Psoas muscle (tissue), 8 donors: Measurements from ENCODE around the gene DENND4C. TPM values are rescaled to one million over a fixed set of nuclear protein-coding genes. Genes with fewer than 3 reads are reported as not detected.

Source experiments
- ATAC-seq, 4 donors: fragments of 200-7000 bp; cut with Tn5 transposase; one replicate each; pipeline ENCODE4 v1.9.1; 2020; ENCODE audit warnings: moderate library complexity in 3 of 4, mild to moderate bottlenecking in 2 of 4
- DNase-seq, 2 donors: peaks; one replicate each; pipeline ENCODE4 v3.0.0-alpha.2; 2020
- H3K27ac ChIP-seq: fragments of 200-600 bp; one replicate; pipeline ENCODE4 v1.8.0; 2022
- H3K27me3 ChIP-seq, 3 donors: fragments of 200-600 bp in 1 of 3; one replicate each; pipeline versions ENCODE4 v1.6.1 to v1.8.0; 2013 to 2022; ENCODE audit warnings: low read length in 2 of 3, mild to moderate bottlenecking in 2 of 3, moderate library complexity in 1 of 3; ENCODE audit not compliant: insufficient read depth in 3 of 3
- H3K36me3 ChIP-seq, 2 donors: fragments of 200-600 bp in 1 of 2; one replicate each; pipeline versions ENCODE4 v1.6.1 to v1.8.0; 2013 to 2022; ENCODE audit warnings: low read depth in 1 of 2, mild to moderate bottlenecking in 1 of 2, moderate library complexity in 1 of 2; ENCODE audit not compliant: insufficient read depth in 1 of 2
- H3K4me1 ChIP-seq: fragments of 200-600 bp; one replicate; pipeline ENCODE4 v1.8.0; 2022
- H3K4me3 ChIP-seq: fragments of 200-600 bp; one replicate; pipeline ENCODE4 v1.8.0; 2022; ENCODE audit warnings: mild to moderate bottlenecking
- H3K9me3 ChIP-seq: fragments of 200-600 bp; one replicate; pipeline ENCODE4 v1.8.0; 2022
- WGBS, 3 donors: extraction: QIAGEN DNeasy Blood & Tissue Kit; methylation state at CpG; one replicate each; pipeline versions ENCODE4 v1.1.6 to v1.1.7; 2013; 5-methylcytosine and 5-hydroxymethylcytosine counted together
- intact Hi-C, 2 donors: fragments of 100-400 bp; cut with DNase I; formaldehyde crosslinking; loops; one replicate each; pipeline versions ENCODE4 v1.11.0 to v1.14.2; 2022
- long read RNA-seq, 2 donors: library from polyadenylated mRNA; unstranded; transcript quantifications; one replicate each; pipeline ENCODE4 v2.0.0, GENCODE V29; 2021
- polyA plus RNA-seq, 3 donors: library from polyadenylated mRNA; stranded (reverse); fragments of 200-250 nt; gene quantifications; one replicate each; pipeline ENCODE4 v1.2.3, GENCODE V29; 2013
- total RNA-seq, 4 donors: library from RNA; stranded (reverse); fragmentation: NEBNext Ultra II Directional in 2 of 4; extraction: Animal tissue kit (Norgen Biotek cat#: 25700) in 2 of 4; gene quantifications; one replicate each; pipeline versions ENCODE4 v1.2.1 to v1.2.4, GENCODE V29; 2021 to 2023
- TF ChIP-seq, protein P1 (sequence below): fragments of 200-600 bp; IDR thresholded peaks from one replicate; pipeline ENCODE4 v1.8.0; 2022; ENCODE audit warnings: antibody characterized with exemption
- donor health status: healthy with polysubstance abuse.
- donor health status: DM: no; HTN: no; CAD: no; lungs with moderate emphysema.
- donor health status: Bipolar disorder and iron deficiency.
- donor health status: healthy.
- donor health status: DM: yes; HTN: yes; CAD: no.
- donor health status: DM: no; HTN: no; CAD: no.
- donor health status: DM: no; HTN: no; CAD: no.
- donor health status: DM: yes; HTN: yes; CAD: no.

DENND4C gene
- 10 to 100 TPM; 12.2 to 16.4 (median 13.9) TPM for total RNA-seq
- polyA plus RNA-seq: 1 to 10 TPM; 5.6 to 9.8 (median 5.6) TPM
- long read RNA-seq, donor 1, partial matches to known transcripts: 0 of 2 reads
- long read RNA-seq, donor 1, other reads (novel, unspliced or antisense): 2 of 2 reads
- long read RNA-seq, donor 2, full-length matches to known transcripts: 1 of 7 reads
- long read RNA-seq, donor 2, partial matches to known transcripts: 4 of 7 reads
- long read RNA-seq, donor 2, other reads (novel, unspliced or antisense): 2 of 7 reads

GRCh38 chr9:19230355-19231125 lies at the start of gene DENND4C:
Gene DENND4C, plus strand, starts transcription at chr9:19230693. Its CDS starts 45,482 bp downstream, at chr9:19276175.
- DNase-seq: peak; percentile 86 to 92
- Histone ChIP-seq H3K9me3 (no peaks in the 10 kb centered on the region), H3K4me3 (peak within 1 kb of the TSS; percentile 100), H3K27me3 (no peaks in the 10 kb centered on the region), H3K27ac (peak within 1 kb of the TSS; percentile 97), H3K36me3 (no peaks in the 10 kb centered on the region), H3K4me1 (peaks cover 20% of the 10 kb centered on the region)
- WGBS, 3 donors: 0 to 1% (median 0%) methylated on average over 53 to 86 of the region's 86 CpGs
- peak; percentile 88 to 91 (median 90) for ATAC-seq
- TF ChIP-seq, protein P1, sequence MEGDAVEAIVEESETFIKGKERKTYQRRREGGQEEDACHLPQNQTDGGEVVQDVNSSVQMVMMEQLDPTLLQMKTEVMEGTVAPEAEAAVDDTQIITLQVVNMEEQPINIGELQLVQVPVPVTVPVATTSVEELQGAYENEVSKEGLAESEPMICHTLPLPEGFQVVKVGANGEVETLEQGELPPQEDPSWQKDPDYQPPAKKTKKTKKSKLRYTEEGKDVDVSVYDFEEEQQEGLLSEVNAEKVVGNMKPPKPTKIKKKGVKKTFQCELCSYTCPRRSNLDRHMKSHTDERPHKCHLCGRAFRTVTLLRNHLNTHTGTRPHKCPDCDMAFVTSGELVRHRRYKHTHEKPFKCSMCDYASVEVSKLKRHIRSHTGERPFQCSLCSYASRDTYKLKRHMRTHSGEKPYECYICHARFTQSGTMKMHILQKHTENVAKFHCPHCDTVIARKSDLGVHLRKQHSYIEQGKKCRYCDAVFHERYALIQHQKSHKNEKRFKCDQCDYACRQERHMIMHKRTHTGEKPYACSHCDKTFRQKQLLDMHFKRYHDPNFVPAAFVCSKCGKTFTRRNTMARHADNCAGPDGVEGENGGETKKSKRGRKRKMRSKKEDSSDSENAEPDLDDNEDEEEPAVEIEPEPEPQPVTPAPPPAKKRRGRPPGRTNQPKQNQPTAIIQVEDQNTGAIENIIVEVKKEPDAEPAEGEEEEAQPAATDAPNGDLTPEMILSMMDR: peak; percentile 8
- intact Hi-C loops: loop anchor here in 1 of 2 donors (5.0 to 10.0 kb wide), 4 partner anchors 103 to 234 kb away; partner anchors contain the start of genes HAUS6 and PLIN2

- DNase-seq: no peak
Observed at GRCh38 chr9:19180991-19181390, 49.5 kb upstream of the DENND4C start.

DNA sequence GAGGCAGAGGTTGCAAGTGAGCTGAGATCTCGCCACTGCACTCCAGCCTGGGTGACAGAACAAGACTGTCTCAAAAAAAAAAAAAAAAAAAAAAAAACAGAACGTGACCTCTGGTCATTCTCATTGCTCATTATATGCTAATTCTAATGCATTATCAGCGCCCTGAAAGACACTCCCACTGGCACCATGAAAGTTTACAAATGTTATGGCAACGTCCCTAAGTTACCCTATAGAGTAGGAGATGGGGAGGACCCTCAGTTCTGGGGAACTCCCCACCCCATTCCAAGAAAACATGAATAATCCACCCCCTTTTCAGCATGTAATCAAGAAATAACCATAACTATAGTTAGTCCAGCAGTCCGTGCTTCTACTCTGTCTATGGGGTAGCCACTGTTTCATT lies 48.9 kb upstream of the DENND4C start:
- peaks cover 7% of the 10 kb centered on the region for H3K4me1 ChIP-seq
- 68 to 73% (median 72%) methylated on average over 5 of the region's 5 CpGs for WGBS, 3 donors
- H3K27ac ChIP-seq: no peak overlapping the region
- intact Hi-C loops: loop anchor here in 1 of 2 donors (5.0 kb wide), 1 partner anchor 41 kb away; no protein-coding TSS in a partner anchor
- H3K9me3 ChIP-seq: no peaks in the 10 kb centered on the region
- H3K36me3 ChIP-seq: no peaks in the 10 kb centered on the region
- no peaks in the 10 kb centered on the region for H3K27me3 ChIP-seq
- DNase-seq: no peak
- H3K4me3 ChIP-seq: no peak overlapping the region
- TF ChIP-seq, protein P1: no peak
- ATAC-seq: no peak

More at GRCh38 chr9:19180991-19181390, 49.5 kb upstream of the DENND4C start:
- no peak for ATAC-seq
- Histone ChIP-seq H3K4me1 (peaks cover 7% of the 10 kb centered on the region), H3K27ac (no peak overlapping the region), H3K36me3 (no peaks in the 10 kb centered on the region), H3K27me3 (no peaks in the 10 kb centered on the region), H3K9me3 (no peaks in the 10 kb centered on the region), H3K4me3 (no peak overlapping the region)
- intact Hi-C loops: loop anchor here in 1 of 2 donors (5.0 kb wide), 1 partner anchor 41 kb away; no protein-coding TSS in a partner anchor
- TF ChIP-seq, protein P1: no peak
- 71 to 76% (median 72%) methylated on average over 5 of the region's 5 CpGs for WGBS, 3 donors

DNA sequence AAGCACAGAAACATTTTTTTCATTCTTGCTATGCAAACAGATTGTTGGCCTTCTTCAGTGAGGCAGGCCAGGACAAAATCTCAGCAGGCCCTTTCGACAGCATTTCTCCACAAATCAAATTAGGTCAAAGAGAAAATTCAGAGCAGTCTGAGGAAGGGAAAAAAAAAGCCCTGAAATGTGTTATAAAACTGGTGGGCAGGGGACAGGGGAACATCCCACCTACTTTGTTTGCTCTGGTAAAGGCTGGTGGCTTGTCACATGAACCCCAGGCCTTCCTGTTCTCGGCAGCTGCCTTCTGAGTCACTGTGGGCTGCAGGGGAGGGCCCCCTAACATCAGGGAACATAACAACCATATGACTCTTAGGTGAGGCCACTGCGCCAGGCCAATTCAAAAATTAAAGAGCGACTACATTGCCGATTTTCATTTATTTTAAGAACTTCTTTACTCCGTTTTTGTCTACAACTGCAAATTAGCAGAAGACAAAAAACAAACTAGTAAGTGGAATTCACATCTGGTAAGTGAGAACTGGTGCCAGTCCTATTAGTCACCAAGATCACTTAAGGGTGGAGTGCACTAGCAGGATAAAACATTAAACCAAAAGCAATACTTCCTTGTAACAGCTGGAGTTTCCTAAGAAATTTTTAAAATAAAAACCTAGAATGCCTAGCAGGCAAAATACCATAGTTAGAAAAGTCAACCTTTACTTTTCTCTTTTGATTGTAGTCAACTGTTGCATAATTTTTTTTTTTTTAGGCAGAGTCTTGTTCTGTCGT lies 46.2 kb upstream of the DENND4C start:
- Histone ChIP-seq H3K9me3 (no peaks in the 10 kb centered on the region), H3K27ac (peak overlapping the region; percentile 69), H3K27me3 (no peaks in the 10 kb centered on the region), H3K36me3 (no peaks in the 10 kb centered on the region), H3K4me3 (no peak overlapping the region), H3K4me1 (peaks cover 7% of the 10 kb centered on the region)
- TF ChIP-seq, protein P1: no peak
- 23 to 34% (median 26%) methylated on average over 7 of the region's 7 CpGs for WGBS, 3 donors
- intact Hi-C loops: loop anchor here in 1 of 2 donors (5.0 kb wide), 1 partner anchor 38 kb away; no protein-coding TSS in a partner anchor
- ATAC-seq (peak; percentile 75 to 95 (median 92)), DNase-seq (peak; percentile 72 to 78)
